Mesothelial cell of epicardium (in vitro differentiated cells): Measurements from ENCODE around the gene NEU2. TPM values are rescaled to one million over a fixed set of nuclear protein-coding genes. Genes with fewer than 3 reads are reported as not detected.

ENCODE experiments used
- DNase-seq, 2 experiments: peaks; one replicate each; pipeline ENCODE4 v3.0.0; 2021; ENCODE audit warnings: low spot score in 2 of 2; ENCODE audit not compliant: unreplicated experiment in 2 of 2
- H3K27ac Mint-ChIP-seq: 2 replicates; pipeline ENCODE4 v1.8.0; 2021; ENCODE audit warnings: mixed read lengths
- H3K27me3 Mint-ChIP-seq: 2 replicates; pipeline ENCODE4 v1.8.0; 2021; ENCODE audit warnings: low read depth, mixed read lengths
- H3K36me3 Mint-ChIP-seq: 2 replicates; pipeline ENCODE4 v1.8.0; 2021; ENCODE audit warnings: mixed read lengths
- H3K4me1 Mint-ChIP-seq: 2 replicates; pipeline ENCODE4 v1.8.0; 2021; ENCODE audit warnings: mixed read lengths
- H3K4me3 Mint-ChIP-seq: 2 replicates; pipeline ENCODE4 v1.8.0; 2021; ENCODE audit warnings: mild to moderate bottlenecking, moderate library complexity, mixed read lengths
- H3K9me3 Mint-ChIP-seq: 2 replicates; pipeline ENCODE4 v1.8.0; 2021; ENCODE audit warnings: mixed read lengths
- CTCF ChIP-seq: fragments of 200-600 bp; sonication (generic); IDR thresholded peaks from one replicate; pipeline ENCODE4 v1.5.0; 2021; ENCODE audit warnings: antibody characterized with exemption; ENCODE audit not compliant: unreplicated experiment
- total RNA-seq: library from RNA; stranded (reverse); gene quantifications from 3 replicates; pipeline ENCODE4 v1.2.1, GENCODE V29; 2021

Gene NEU2
- total RNA-seq, 1 donor from 2014 or later = not detected

GRCh38 chr2:233058717-233059546, 26.5 kb downstream of the NEU2 start:
- no peaks in the 10 kb centered on the region for H3K36me3 Mint-ChIP-seq
- H3K27ac Mint-ChIP-seq = no peak overlapping the region
- no peaks in the 10 kb centered on the region for H3K9me3 Mint-ChIP-seq
- DNase-seq = no peak
- no peak overlapping the region for H3K4me3 Mint-ChIP-seq
- H3K27me3 Mint-ChIP-seq = peaks cover 10% of the 10 kb centered on the region
- TF ChIP-seq CTCF = no peak
- H3K4me1 Mint-ChIP-seq = peaks cover 3% of the 10 kb centered on the region

GRCh38 chr2:233059547-233059796, 27.0 kb downstream of the NEU2 start:
- no peak for DNase-seq
- Mint-ChIP-seq H3K9me3 (no peaks in the 10 kb centered on the region), H3K4me3 (no peak overlapping the region), H3K4me1 (peaks cover 2% of the 10 kb centered on the region), H3K27me3 (peaks cover 5% of the 10 kb centered on the region), H3K36me3 (no peaks in the 10 kb centered on the region), H3K27ac (no peak overlapping the region)
- no peak for TF ChIP-seq CTCF

GRCh38 chr2:233059797-233060500, 27.5 kb downstream of the NEU2 start, which contains the start of gene INPP5D:
Gene INPP5D (plus strand): TSS chr2:233060342. CDS start chr2:233060479, 137 bp downstream.
- Mint-ChIP-seq H3K27ac (no peak within 1 kb of the TSS), H3K4me3 (no peak within 1 kb of the TSS), H3K9me3 (no peaks in the 10 kb centered on the region), H3K36me3 (no peaks in the 10 kb centered on the region), H3K4me1 (no peaks in the 10 kb centered on the region), H3K27me3 (peaks cover under 1% of the 10 kb centered on the region)
- no peak for TF ChIP-seq CTCF
- DNase-seq = no peak

GRCh38 chr2:233060501-233060979, 28.1 kb downstream of the NEU2 start:
- Mint-ChIP-seq H3K4me1 (no peaks in the 10 kb centered on the region), H3K27ac (no peak overlapping the region), H3K9me3 (no peaks in the 10 kb centered on the region), H3K4me3 (no peak overlapping the region), H3K27me3 (no peaks in the 10 kb centered on the region), H3K36me3 (no peaks in the 10 kb centered on the region)
- DNase-seq = no peak
- TF ChIP-seq CTCF = no peak

GRCh38 chr2:233060980-233061590, 28.6 kb downstream of the NEU2 start:
- no peak overlapping the region for H3K27ac Mint-ChIP-seq
- no peaks in the 10 kb centered on the region for H3K27me3 Mint-ChIP-seq

More at GRCh38 chr2:233060980-233061590, 28.6 kb downstream of the NEU2 start:
- no peaks in the 10 kb centered on the region for H3K4me1 Mint-ChIP-seq
- no peak for TF ChIP-seq CTCF
- H3K4me3 Mint-ChIP-seq = no peak overlapping the region
- H3K36me3 Mint-ChIP-seq = no peaks in the 10 kb centered on the region
- H3K9me3 Mint-ChIP-seq = no peaks in the 10 kb centered on the region
- DNase-seq = no peak
